Activated naive CD8-positive, alpha-beta T cell treated with anti-CD3 and anti-CD28 coated beads for 36 hours (primary cell): Measurements from ENCODE around the gene TMEM219. TPM values are rescaled to one million over a fixed set of nuclear protein-coding genes. Genes with fewer than 3 reads are reported as not detected.
"Not testable (repeated sequence)": the region's sequence is repeated elsewhere in the genome, so short reads cannot be mapped to it uniquely, and the experiment has no call there.

Source experiments
- DNase-seq: peaks from one replicate; pipeline ENCODE4 v3.0.0; 2021
- H3K27ac Mint-ChIP-seq: one replicate; pipeline ENCODE4 v1.8.0; 2022; ENCODE audit warnings: mild to moderate bottlenecking, moderate library complexity, mixed read lengths
- H3K27me3 Mint-ChIP-seq: one replicate; pipeline ENCODE4 v1.8.0; 2022; ENCODE audit warnings: mild to moderate bottlenecking, mixed read lengths
- H3K36me3 Mint-ChIP-seq: one replicate; pipeline ENCODE4 v1.8.0; 2021; ENCODE audit warnings: mild to moderate bottlenecking, mixed read lengths
- H3K4me1 Mint-ChIP-seq: one replicate; pipeline ENCODE4 v1.8.0; 2021; ENCODE audit warnings: mixed read lengths
- H3K4me3 Mint-ChIP-seq: one replicate; pipeline ENCODE4 v1.8.0; 2022; ENCODE audit warnings: mild to moderate bottlenecking, moderate library complexity, mixed read lengths
- H3K9me3 Mint-ChIP-seq: one replicate; pipeline ENCODE4 v1.8.0; 2022; ENCODE audit warnings: mixed read lengths
- total RNA-seq, 2 experiments: library from RNA; stranded (reverse); gene quantifications; one replicate each; pipeline ENCODE4 v1.2.3, GENCODE V29; 2021

TMEM219 gene
- total RNA-seq, 2 experiments from 2014 or later = 29.3 TPM

- H3K4me1 Mint-ChIP-seq, DNase-seq, H3K36me3 Mint-ChIP-seq, H3K4me3 Mint-ChIP-seq, H3K27ac Mint-ChIP-seq, H3K27me3 Mint-ChIP-seq, H3K9me3 Mint-ChIP-seq: not testable (repeated sequence)
Measured at GRCh38 chr16:29931750-29932149, 30.1 kb upstream of the TMEM219 start.

GRCh38 chr16:29940656-29941055 is 21.2 kb upstream of the TMEM219 start:
- Mint-ChIP-seq H3K9me3 (no peaks in the 10 kb centered on the region), H3K27ac (no peak overlapping the region), H3K4me1 (peaks cover 3% of the 10 kb centered on the region), H3K4me3 (no peak overlapping the region), H3K36me3 (no peaks in the 10 kb centered on the region), H3K27me3 (no peaks in the 10 kb centered on the region)
- no peak for DNase-seq

GRCh38 chr16:29943846-29944799 is 17.8 kb upstream of the TMEM219 start:
- no peak overlapping the region for H3K4me3 Mint-ChIP-seq
- no peaks in the 10 kb centered on the region for H3K36me3 Mint-ChIP-seq
- H3K27ac Mint-ChIP-seq = no peak overlapping the region
- H3K9me3 Mint-ChIP-seq = no peaks in the 10 kb centered on the region
- H3K4me1 Mint-ChIP-seq = peaks cover 3% of the 10 kb centered on the region
- H3K27me3 Mint-ChIP-seq = no peaks in the 10 kb centered on the region
- DNase-seq = no peak

DNA sequence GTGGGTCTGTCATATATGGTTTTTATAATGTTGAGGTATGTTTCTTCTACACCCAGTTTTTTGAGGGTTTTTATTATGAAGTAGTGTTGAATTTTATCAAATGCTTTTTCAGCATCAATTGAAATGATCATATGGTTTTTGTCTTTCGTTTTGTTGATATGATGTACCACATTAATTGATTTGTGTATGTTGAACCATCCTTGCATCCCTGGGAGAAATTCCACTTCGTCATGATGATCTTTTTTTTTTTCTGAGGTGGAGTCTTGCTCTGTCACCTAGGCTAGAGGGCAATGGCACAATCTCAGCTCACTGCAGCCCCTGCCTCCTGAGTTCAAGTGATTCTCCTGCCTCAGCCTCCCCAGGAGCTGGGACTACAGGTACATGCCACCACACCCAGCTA is 14.0 kb upstream of the TMEM219 start:
- Mint-ChIP-seq H3K4me1 (peaks cover under 1% of the 10 kb centered on the region), H3K36me3 (no peaks in the 10 kb centered on the region), H3K27me3 (no peaks in the 10 kb centered on the region), H3K4me3 (no peak overlapping the region), H3K9me3 (peaks cover 3% of the 10 kb centered on the region), H3K27ac (no peak overlapping the region)
- DNase-seq = no peak

DNA sequence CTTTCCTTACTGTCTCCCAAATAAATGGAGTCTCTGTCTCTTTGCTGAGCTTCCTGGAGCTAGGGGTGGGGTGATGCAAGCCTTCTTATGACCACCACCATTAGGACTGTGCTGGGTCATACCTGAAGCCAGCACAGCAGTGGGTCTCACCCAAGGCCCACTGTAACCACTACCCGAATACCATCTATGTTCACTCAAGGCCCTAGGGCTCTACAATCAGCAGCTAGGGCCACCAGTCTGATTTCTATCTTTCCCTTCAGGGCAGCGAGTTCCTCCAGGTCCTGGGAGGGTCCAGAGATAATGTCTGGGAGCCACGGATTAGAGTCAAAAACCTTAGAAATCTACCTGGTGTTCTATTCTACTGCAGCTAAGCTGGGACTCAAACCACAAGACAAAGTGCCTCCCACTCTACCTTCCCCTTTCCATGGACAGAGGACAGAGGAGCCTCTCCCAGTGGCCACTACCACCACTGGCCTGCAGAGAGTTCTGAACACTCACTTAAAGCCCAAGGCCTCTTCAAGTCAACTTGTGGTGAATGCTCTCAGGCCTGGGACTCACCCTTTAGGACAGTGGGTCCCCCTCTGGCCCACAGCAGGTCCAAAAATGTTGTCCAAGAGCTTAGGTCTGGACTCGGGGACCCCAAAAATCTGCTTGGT is 10.9 kb upstream of the TMEM219 start:
- no peaks in the 10 kb centered on the region for H3K4me1 Mint-ChIP-seq
- no peaks in the 10 kb centered on the region for H3K36me3 Mint-ChIP-seq

DNA sequence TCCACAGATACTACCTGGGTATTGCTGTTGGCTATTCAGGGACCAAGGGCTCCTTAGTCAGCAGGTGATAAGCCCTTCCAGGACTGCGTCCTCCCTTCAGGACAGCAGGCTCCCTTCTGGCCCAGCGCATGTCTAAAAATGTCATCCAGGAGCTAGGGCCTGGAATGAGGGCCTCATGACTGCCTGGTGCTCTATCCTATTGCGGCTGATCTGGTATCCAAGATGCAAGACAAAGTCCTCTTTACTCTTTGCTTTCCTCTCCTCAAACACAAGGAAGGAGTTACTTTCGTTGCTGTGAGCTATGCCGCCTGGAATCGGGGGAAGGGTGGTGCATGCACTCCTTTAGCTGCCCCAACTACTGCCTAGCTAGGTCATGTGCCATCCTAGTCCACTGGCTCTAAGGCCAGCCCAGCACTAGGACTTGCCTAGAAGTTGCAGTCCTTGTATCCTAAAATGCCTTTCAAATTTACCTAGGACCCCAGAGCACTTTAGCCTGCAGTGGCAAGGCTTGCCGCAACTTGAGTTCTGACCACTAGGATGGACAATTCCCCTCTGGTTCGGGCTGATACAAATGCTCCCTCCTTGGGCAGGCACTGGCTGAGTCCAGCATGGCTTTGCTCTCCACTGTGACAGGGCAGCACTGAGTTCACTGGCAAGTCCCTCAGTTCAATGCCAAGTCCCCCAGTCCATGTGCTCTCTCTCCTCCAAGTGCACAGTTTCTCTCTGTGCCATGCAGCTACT is 10.1 kb upstream of the TMEM219 start:
- Mint-ChIP-seq H3K4me3 (no peak overlapping the region), H3K36me3 (no peaks in the 10 kb centered on the region), H3K9me3 (peaks cover 3% of the 10 kb centered on the region), H3K27me3 (no peaks in the 10 kb centered on the region), H3K4me1 (no peaks in the 10 kb centered on the region), H3K27ac (no peak overlapping the region)
- no peak for DNase-seq

More for the DNA sequence above, 10.9 kb upstream of the TMEM219 start:
- Mint-ChIP-seq H3K27me3 (no peaks in the 10 kb centered on the region), H3K9me3 (peaks cover 3% of the 10 kb centered on the region), H3K4me3 (no peak overlapping the region), H3K27ac (no peak overlapping the region)
- DNase-seq = no peak

- Mint-ChIP-seq H3K4me1 (peaks cover 15% of the 10 kb centered on the region), H3K9me3 (no peaks in the 10 kb centered on the region), H3K4me3 (no peak overlapping the region)
Measured at GRCh38 chr16:29958756-29959155, 3.1 kb upstream of the TMEM219 start.

DNA sequence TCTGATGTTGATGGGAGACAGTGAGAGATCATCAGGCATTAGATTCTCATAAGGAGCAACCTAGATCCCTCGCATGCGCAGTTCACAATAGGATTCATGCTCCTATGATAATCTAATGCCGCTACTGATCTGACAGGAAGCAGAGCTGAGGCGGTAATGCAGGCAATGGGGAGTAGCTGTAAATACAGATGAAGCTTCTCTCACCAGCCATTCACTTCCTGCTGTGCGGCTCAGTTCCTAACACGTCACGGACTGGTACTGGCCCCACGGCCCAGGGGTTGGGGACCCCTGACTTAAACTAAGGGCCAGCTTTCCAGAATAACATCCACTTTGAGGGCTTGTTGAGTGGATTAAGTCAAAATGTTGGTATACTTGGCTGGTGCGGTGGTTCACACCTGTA is 2.6 kb upstream of the TMEM219 start:
- no peaks in the 10 kb centered on the region for H3K9me3 Mint-ChIP-seq
- DNase-seq = no peak
- no peak overlapping the region for H3K4me3 Mint-ChIP-seq
- H3K27me3 Mint-ChIP-seq = no peaks in the 10 kb centered on the region
- H3K36me3 Mint-ChIP-seq = no peaks in the 10 kb centered on the region
- H3K27ac Mint-ChIP-seq = no peak overlapping the region
- peaks cover 15% of the 10 kb centered on the region for H3K4me1 Mint-ChIP-seq

More at GRCh38 chr16:29958756-29959155, 3.1 kb upstream of the TMEM219 start:
- Mint-ChIP-seq H3K27me3 (no peaks in the 10 kb centered on the region), H3K36me3 (no peaks in the 10 kb centered on the region), H3K27ac (no peak overlapping the region)
- DNase-seq = no peak

- H3K27me3 Mint-ChIP-seq, H3K4me3 Mint-ChIP-seq: not testable (repeated sequence)
Measured at GRCh38 chr16:29959821-29960220, 2.1 kb upstream of the TMEM219 start.

DNA sequence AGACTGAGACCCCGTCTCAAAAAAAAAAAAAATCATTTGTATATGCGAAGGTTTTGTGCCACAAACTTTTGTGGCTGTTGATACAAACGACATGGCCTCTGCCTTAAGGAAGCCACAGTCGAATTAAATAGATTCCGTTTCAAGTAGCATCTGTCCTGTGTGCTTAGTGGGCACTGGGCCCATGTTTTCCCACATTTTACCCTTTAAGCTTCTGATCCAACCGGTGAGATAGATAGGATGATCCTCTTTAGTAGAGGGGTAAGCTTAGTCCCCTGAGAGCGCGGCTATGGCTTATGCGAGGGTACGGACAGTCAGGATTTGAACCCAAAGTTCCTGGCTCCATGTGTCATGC is 776 bp upstream of the TMEM219 start:
- H3K36me3 Mint-ChIP-seq = no peaks in the 10 kb centered on the region
- no peaks in the 10 kb centered on the region for H3K9me3 Mint-ChIP-seq
- peaks cover 16% of the 10 kb centered on the region for H3K4me1 Mint-ChIP-seq
- peak overlapping the region; percentile 85 for H3K27ac Mint-ChIP-seq
- H3K27me3 Mint-ChIP-seq = no peaks in the 10 kb centered on the region
- H3K4me3 Mint-ChIP-seq = peak overlapping the region; percentile 76
- no peak for DNase-seq

More at GRCh38 chr16:29959821-29960220, 2.1 kb upstream of the TMEM219 start:
- not testable (repeated sequence) for DNase-seq, H3K9me3 Mint-ChIP-seq, H3K36me3 Mint-ChIP-seq, H3K27ac Mint-ChIP-seq
- peaks cover 15% of the 10 kb centered on the region for H3K4me1 Mint-ChIP-seq

DNA sequence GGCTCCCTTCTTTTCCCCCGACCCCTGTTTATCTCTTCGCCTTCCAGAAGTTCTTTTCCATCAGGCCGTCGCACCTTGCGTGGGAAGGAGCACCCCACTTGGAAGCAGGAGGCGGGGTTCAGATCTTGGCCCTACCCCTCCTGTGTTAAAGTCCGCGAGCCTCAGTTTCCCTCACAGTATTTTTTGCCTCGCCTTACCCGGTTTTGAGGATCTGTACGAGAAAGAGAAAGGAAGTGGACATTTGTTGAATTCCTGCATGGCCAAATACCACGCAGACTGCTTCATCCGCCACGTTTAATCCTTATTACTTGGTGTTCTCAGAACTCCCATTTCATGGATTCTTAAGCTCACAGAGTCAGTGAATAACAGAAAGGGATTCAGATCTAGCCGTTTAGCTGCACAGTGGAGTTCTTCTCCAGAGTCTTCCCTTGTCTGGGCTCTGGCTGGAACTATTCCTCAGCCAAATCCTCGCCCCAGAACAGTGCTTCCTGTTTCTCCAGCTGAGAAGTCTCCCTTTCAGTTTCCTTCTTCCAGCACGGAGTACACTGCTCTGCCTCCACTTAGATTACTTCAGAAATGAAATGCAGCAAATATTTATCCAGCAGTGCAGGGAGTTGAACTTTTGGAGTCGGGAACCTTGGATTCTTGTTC is 590 bp downstream of the TMEM219 start:
- peak overlapping the region; percentile 79 for H3K27ac Mint-ChIP-seq
- H3K4me3 Mint-ChIP-seq = peak overlapping the region; percentile 83
- no peak for DNase-seq
- H3K4me1 Mint-ChIP-seq = peaks cover 16% of the 10 kb centered on the region
- no peaks in the 10 kb centered on the region for H3K9me3 Mint-ChIP-seq
- no peaks in the 10 kb centered on the region for H3K36me3 Mint-ChIP-seq
- no peaks in the 10 kb centered on the region for H3K27me3 Mint-ChIP-seq

DNA sequence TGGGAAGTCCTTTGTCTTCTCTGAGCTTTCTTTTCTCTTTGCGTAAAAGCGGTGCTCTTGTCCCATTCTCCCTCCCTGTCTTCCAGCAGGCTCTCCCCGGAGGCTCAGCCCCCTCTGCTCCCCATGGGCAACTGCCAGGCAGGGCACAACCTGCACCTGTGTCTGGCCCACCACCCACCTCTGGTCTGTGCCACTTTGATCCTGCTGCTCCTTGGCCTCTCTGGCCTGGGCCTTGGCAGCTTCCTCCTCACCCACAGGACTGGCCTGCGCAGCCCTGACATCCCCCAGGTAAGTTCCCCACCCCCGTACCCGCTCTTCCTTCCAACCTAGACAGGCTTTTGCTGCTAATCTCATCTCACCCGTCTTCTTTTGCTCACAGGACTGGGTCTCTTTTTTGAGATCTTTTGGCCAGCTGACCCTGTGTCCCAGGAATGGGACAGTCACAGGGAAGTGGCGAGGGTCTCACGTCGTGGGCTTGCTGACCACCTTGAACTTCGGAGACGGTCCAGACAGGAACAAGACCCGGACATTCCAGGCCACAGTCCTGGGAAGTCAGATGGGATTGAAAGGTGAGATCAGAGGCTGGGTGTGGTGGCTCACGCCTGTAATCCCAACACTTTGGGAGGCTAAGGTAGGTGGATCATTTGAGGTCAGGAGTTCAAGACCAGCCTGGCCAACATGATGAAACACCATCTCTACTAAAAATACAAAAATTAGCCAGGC is 1.3 kb downstream of the TMEM219 start:
- peak overlapping the region; percentile 79 for H3K27ac Mint-ChIP-seq
- H3K9me3 Mint-ChIP-seq = no peaks in the 10 kb centered on the region
- peak overlapping the region; percentile 83 for H3K4me3 Mint-ChIP-seq
- H3K36me3 Mint-ChIP-seq = no peaks in the 10 kb centered on the region
- peaks cover 16% of the 10 kb centered on the region for H3K4me1 Mint-ChIP-seq
- no peak for DNase-seq
- no peaks in the 10 kb centered on the region for H3K27me3 Mint-ChIP-seq

DNA sequence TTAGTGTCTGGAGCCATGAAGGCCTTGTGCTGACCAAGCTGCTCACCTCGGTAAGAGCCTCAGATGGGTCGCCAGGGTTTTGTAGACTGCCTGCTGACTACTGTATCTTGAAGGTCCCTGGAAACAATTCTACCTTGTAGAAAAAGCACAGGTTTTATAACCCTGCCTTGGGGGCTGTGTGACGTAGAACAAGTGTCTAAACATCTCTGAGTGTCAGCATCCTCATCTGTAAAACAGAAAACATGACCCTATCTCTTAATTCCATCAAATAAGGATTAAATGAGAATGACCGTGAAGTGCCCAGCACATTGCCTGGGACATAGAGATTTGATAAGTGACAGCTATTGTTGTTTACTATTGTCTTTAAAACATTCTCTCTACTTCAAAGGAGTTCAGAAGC is 6.3 kb downstream of the TMEM219 start:
- Mint-ChIP-seq H3K9me3 (peaks cover 5% of the 10 kb centered on the region), H3K4me1 (peaks cover 8% of the 10 kb centered on the region), H3K36me3 (peaks cover 24% of the 10 kb centered on the region), H3K27me3 (no peaks in the 10 kb centered on the region), H3K27ac (no peak overlapping the region), H3K4me3 (no peak overlapping the region)
- no peak for DNase-seq

GRCh38 chr16:29971304-29971703 is 9.4 kb downstream of the TMEM219 start:
- Mint-ChIP-seq H3K4me3 (no peak overlapping the region), H3K27me3 (no peaks in the 10 kb centered on the region), H3K36me3 (peaks cover 33% of the 10 kb centered on the region), H3K27ac (no peak overlapping the region), H3K9me3 (peaks cover 7% of the 10 kb centered on the region), H3K4me1 (peaks cover 24% of the 10 kb centered on the region)
- DNase-seq = no peak
